Fibroblast of the aortic adventitia (primary cell): ENCODE results near the gene PRKD1. TPM values are rescaled to one million over a fixed set of nuclear protein-coding genes. Genes with fewer than 3 reads are reported as not detected.

Source experiments
- DNase-seq: peaks from one replicate; pipeline ENCODE4 v3.0.0-alpha.2; 2010; ENCODE audit warnings: low read depth
- H3K4me3 ChIP-seq: 2 replicates; pipeline ENCODE4 v1.5.1; 2011; ENCODE audit warnings: low read depth, mild to moderate bottlenecking, control low read depth, low read length, moderate library complexity
- total RNA-seq: library from RNA; depleted of rRNA; stranded (reverse); fragments of >200 nt; gene quantifications from 2 replicates; pipeline ENCODE4 v1.2.3, GENCODE V29; 2012; ENCODE audit warnings: low replicate concordance
- TF ChIP-seq, protein P1 (sequence below): IDR thresholded peaks from 2 replicates; pipeline ENCODE4 v1.5.1; 2011; ENCODE audit warnings: mild to moderate bottlenecking, low read length, control low read depth, inconsistent platforms; ENCODE audit not compliant: insufficient read depth

The PRKD1 gene
- total RNA-seq, 1 donor: 11.5 TPM

DNA sequence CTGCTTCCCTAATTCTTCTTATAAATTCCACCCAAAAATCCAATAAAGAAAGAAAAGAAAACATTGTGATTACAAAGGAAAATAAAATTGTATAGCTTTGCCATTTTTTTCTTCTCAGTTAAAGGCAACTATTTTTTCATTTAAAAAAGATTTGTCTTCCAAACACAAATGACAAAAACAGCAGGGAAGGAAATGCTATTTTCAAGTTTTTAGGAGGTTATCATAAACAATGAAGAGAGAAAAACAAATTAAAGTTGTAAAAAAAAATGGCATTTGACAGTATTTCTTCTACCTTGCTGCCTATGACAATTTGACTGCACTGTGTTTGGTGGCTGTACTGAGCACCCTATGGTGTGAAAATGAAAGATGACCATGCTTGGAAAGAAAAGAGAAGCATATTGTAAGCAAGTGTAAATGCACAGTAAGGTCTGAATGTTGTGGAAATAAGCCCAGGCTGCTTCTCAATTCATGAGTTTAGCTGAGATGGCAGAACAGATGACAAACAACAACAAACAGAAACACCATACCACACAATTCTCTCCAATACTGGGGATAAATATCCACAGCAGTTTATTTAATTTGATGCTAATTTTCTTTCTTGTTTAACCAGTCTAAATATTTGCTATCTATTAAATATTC lies 109.8 kb downstream of the PRKD1 start:
- no peak overlapping the region for H3K4me3 ChIP-seq
- DNase-seq: no peak
- TF ChIP-seq, protein P1, sequence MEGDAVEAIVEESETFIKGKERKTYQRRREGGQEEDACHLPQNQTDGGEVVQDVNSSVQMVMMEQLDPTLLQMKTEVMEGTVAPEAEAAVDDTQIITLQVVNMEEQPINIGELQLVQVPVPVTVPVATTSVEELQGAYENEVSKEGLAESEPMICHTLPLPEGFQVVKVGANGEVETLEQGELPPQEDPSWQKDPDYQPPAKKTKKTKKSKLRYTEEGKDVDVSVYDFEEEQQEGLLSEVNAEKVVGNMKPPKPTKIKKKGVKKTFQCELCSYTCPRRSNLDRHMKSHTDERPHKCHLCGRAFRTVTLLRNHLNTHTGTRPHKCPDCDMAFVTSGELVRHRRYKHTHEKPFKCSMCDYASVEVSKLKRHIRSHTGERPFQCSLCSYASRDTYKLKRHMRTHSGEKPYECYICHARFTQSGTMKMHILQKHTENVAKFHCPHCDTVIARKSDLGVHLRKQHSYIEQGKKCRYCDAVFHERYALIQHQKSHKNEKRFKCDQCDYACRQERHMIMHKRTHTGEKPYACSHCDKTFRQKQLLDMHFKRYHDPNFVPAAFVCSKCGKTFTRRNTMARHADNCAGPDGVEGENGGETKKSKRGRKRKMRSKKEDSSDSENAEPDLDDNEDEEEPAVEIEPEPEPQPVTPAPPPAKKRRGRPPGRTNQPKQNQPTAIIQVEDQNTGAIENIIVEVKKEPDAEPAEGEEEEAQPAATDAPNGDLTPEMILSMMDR: no peak

DNA sequence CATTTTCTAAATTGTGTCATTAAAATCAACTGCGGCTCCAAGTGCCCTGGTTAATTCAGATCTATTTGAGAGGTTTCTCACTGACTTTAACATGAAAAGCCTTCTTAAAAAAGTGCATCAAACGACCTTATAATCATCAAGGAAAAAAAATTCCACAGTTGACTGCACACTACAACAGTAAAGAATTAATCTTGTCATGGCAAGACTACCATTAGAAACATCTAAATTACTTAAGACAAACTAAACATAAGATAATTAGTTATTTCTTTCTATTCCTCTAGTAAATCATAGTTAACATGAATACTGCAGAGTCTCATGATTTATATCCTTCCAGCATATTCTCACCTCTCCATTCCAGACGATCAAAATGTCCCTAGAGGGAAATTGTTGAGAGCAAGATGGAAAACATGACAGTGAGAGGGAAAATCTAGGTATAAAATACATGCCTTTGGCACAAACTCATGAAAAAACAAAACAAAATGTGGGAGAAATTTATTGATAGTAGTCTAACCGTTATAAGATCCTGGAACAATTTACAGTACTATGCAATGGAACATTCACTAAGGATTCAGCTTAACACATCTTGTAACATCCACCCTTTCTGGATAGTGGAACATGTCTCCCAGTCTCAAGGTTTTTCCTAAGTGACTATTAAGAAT lies 112.5 kb downstream of the PRKD1 start:
- no peak for DNase-seq
- no peak overlapping the region for H3K4me3 ChIP-seq
- TF ChIP-seq, protein P1: no peak

DNA sequence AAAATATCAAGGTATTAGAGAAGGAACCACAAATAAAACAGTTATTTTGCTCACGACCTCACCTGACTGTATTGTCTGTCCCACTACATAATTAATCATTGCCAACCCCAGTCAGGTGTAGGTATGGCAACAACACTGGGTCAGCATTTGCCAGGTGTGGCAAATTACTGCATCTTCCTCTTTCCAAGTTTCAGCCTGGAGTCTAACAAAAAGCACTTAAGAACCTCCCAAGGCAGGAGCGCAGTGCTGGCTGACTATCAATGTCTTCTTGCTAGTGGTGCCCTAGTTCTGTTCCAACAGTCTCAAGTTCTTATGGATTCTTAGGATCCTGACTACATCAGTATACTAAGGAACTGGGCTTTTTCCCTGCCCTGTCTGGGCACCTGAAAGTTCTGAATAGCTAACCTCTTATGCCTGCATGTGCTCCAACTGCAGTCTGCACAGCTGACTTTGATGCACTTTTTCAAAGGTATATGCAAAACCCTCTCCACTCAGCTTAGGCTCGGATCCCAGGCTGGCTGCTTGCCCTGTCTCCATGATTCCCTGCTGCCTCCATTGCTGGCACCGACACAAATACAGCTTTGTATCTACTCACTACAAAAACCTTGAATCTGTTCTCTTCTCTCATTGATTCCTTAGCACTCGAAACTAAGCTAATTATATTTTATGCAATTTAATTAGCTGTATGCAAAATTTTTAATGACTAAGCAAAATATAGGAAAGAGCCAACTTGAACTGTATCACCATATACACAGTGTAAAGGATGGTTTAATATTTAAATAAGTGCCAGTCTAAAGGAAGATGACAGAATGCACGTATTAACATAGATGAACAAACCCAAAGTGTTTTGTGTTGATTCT lies 113.3 kb downstream of the PRKD1 start:
- H3K4me3 ChIP-seq: no peak overlapping the region
- peak; percentile 75 for DNase-seq
- TF ChIP-seq, protein P1: no peak

DNA sequence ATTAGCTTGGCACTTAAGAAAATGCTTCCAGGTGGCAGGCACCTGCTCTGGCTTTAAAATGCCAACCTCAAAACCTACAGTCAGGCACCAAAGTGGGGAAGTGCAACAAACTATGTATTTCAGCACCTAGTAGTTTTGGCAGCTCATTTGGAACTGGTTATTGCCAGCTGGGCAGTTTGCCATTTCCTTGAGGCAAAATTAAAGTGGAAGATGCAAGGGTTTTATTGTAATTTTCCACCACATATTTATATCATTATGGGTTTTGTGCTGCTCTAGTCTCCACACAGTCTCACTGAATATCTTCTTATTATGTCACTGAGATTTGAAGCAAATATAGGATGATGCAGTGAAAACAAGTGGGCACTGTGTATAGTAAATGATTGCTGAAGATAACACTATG lies 117.0 kb downstream of the PRKD1 start:
- DNase-seq: peak; percentile 65
- TF ChIP-seq, protein P1: no peak

DNA sequence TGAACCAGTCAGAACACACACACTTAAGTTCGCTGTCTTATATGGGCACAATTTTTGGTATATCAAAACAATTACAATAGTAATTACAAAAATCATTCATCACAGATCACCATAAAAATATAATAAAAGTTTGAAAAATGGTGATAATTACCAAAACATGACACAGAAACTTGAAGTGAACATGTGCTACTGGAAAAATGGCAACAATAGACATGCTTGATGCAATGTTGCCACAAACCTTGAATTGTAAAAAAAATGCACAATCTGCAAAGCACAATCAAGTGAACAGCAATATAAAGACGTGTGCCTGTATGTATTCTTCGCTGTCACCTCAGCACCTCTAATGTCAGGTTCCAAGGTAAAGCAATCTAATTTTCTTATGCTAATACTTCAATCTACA lies 117.6 kb downstream of the PRKD1 start:
- no peak for DNase-seq
- TF ChIP-seq, protein P1: no peak
- H3K4me3 ChIP-seq: no peak overlapping the region

More for the DNA sequence above, 117.0 kb downstream of the PRKD1 start:
- H3K4me3 ChIP-seq: no peak overlapping the region

DNA sequence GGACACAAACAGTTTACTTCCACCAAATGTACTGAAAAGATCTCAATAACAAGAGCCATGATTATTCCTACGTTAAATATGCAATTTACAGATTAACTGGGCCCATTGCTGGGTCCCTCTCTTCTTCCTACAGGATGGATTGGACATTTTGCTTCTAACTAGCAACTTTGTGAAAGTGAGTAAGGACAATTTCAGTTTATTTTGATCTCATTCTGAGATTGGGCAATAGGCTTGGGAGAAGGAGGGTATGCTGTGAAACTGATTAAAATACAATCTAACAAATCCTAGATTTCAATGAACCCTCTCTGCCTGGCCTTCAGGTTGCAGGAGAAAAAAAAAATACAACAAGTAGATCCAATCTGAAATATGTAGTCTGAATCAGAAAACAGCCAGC lies 121.5 kb downstream of the PRKD1 start:
- TF ChIP-seq, protein P1: no peak
- H3K4me3 ChIP-seq: peak overlapping the region; percentile 26
- no peak for DNase-seq
